CD4-positive, alpha-beta T cell treated with Interleukin-2 at 100 ng/mL for 4 hours (primary cell): Measurements from ENCODE around the gene CASQ2.

Source experiments
- DNase-seq: peaks from one replicate; pipeline ENCODE4 v3.0.0-alpha.2; 2020; ENCODE audit warnings: low spot score

The CASQ2 gene

GRCh38 chr1:115660151-115660550, 108.4 kb downstream of the CASQ2 start:
- DNase-seq, result no peak

GRCh38 chr1:115658646-115659045, 109.9 kb downstream of the CASQ2 start:
- DNase-seq, result no peak

DNA sequence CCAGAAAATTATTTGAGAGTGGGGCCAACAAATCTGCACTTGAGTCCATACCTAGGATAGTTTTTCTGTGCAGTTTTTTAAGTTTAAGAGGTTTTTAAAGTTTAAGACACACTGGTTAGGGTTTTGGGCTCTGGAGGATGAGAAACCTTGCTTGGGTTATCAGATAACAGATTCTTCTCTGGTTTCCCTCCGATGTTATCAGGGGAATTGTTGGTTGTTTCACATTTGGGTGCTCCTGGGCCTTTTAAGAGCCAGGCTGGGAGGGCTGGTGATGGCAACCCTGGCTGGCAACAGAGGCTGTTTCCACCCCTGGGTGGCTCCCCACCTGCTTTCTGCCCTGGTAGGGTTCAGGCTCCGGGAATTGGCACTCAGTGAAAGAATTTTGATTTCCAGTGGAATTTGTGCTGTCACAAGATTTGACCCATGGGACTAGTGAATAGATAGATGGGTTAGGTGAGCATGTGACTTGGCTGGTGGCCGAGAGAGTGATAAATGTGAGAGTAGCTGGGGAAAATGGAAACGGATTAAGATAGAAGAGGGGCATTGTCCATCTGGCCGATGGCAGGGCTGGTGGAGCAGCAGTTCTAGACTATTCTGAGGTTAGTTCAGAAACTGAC, 111.9 kb downstream of the CASQ2 start:
- no peak for DNase-seq

- no peak for DNase-seq
Observed at GRCh38 chr1:115655916-115656315, 112.6 kb downstream of the CASQ2 start.

- no peak for DNase-seq
Observed at GRCh38 chr1:115655306-115655663, 113.2 kb downstream of the CASQ2 start.

DNA sequence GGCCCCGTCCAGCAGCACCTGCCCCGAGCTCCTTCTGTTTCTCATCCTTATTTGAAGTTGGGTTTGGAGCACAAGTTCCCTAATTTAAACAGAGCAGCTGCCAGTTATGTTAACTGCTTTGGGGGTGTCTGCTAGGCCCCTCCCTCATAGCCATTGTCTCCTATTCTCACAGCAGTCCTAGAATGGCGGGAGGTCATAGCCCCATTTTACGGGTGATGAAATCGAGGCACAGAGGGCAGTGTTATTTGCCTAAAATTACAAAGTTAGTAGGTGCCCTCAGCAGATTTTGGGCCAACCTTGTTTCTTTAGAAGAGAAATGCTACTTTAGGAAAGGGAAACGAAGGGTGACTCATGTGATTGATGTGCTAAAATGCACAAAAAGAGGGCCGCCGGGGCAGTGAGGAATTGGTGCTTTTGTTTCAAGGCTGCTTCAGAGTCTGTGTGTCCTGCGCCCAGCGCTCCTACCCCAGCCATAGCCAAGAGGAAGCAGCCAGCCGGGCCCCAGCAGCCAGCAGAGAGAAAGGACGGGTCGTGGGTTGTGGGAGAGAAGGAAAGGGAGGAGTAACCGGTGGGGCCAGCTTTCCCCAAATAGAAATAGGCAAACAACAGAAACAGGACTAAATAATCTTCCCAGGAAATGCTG, 113.7 kb downstream of the CASQ2 start:
- DNase-seq, result no peak

DNA sequence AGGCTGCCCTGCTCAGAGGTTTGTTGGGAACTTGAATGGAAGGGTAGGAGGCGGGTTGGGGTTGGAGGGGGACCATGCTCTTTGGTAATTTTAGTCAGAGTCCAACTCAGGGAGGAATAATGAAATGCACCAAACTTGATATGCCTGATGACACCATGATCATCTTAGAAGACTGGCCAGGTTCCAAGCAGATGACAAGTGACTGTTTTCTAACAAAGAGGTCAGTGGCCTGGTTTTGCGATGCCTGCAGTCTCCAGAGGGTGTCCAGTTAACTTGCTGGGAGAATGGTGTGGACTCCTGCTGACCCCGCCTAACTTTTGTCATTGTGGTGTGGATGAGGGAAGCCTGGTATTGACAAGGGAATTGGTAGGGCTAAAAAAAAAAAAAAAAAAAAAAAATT, 114.4 kb downstream of the CASQ2 start:
- no peak for DNase-seq

GRCh38 chr1:115652236-115652788, 116.2 kb downstream of the CASQ2 start:
- no peak for DNase-seq

DNA sequence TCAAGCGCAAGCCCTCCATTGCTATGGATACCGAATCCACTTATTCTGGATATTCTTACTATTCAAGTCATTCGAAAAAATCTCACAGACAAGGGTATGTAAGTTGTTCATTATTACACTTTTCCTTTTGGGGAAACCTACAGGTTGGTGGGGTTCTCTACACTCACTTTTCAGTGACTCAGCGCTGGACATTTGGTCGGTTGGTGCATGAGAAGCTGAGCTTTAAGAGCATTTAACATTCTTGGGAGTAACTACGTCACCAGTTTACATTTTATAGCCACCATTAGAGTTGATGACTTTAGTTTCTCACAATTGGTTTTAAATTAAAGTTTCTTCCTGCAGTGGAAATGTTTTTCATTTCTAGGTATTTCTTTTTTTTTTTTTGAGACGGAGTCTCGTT, 117.1 kb downstream of the CASQ2 start:
- no peak for DNase-seq

GRCh38 chr1:115650961-115651360, 117.6 kb downstream of the CASQ2 start:
- DNase-seq, result no peak
